GM23338 (cell line): Measurements from ENCODE around the gene CNOT6. TPM values are rescaled to one million over a fixed set of nuclear protein-coding genes. Genes with fewer than 3 reads are reported as not detected.

ENCODE experiments used
- ATAC-seq: fragments of 200-7000 bp; cut with Tn5 transposase; 3 replicates; pipeline ENCODE4 v1.9.1; 2020
- DNase-seq: peaks from one replicate; pipeline ENCODE4 v3.0.0-alpha.2; 2015; ENCODE audit warnings: low spot score
- H2AFZ ChIP-seq: fragments of 200-600 bp; sonication (generic); 2 replicates; pipeline ENCODE4 v1.8.0; 2016; ENCODE audit warnings: antibody characterized with exemption, mild to moderate bottlenecking, moderate library complexity
- H3F3A ChIP-seq: fragments of 200-600 bp; sonication (generic); replicated peaks from 2 replicates; pipeline ENCODE4 v1.8.0; 2017; ENCODE audit warnings: antibody characterized with exemption, mixed run types, low read depth
- H3K27ac ChIP-seq: fragments of 200-600 bp; sonication (generic); 2 replicates; pipeline ENCODE4 v1.6.1; 2016; ENCODE audit warnings: low read depth
- H3K27me3 ChIP-seq: fragments of 200-600 bp; sonication (generic); 2 replicates; pipeline ENCODE4 v1.8.0; 2016; ENCODE audit warnings: mild to moderate bottlenecking, mixed run types, moderate library complexity; ENCODE audit not compliant: insufficient read depth
- H3K36me3 ChIP-seq: fragments of 200-600 bp; sonication (generic); 2 replicates; pipeline ENCODE4 v1.8.0; 2016; ENCODE audit warnings: mild to moderate bottlenecking; ENCODE audit not compliant: insufficient read depth
- H3K4me1 ChIP-seq: fragments of 200-600 bp; sonication (generic); 2 replicates; pipeline ENCODE4 v1.8.0; 2016; ENCODE audit warnings: mild to moderate bottlenecking, moderate library complexity; ENCODE audit not compliant: insufficient read depth
- H3K4me2 ChIP-seq: fragments of 200-600 bp; sonication (generic); 2 replicates; pipeline ENCODE4 v1.7.1; 2017; ENCODE audit warnings: mixed run types
- H3K4me3 ChIP-seq: fragments of 200-600 bp; sonication (generic); 2 replicates; pipeline ENCODE4 v1.6.1; 2016; ENCODE audit warnings: mixed run types
- H3K79me2 ChIP-seq: fragments of 200-600 bp; sonication (generic); replicated peaks from 2 replicates; pipeline ENCODE4 v1.8.0; 2017; ENCODE audit warnings: mild to moderate bottlenecking; ENCODE audit not compliant: insufficient read depth
- H3K9me2 ChIP-seq: fragments of 200-600 bp; sonication (generic); 2 replicates; pipeline ENCODE4 v1.8.0; 2017; ENCODE audit not compliant: insufficient read depth
- H4K20me1 ChIP-seq: fragments of 200-600 bp; sonication (generic); replicated peaks from 2 replicates; pipeline ENCODE4 v1.8.0; 2017; ENCODE audit warnings: mild to moderate bottlenecking; ENCODE audit not compliant: insufficient read depth
- H3K27ac Mint-ChIP-seq: 2 replicates; pipeline ENCODE4 v1.8.0; 2020; ENCODE audit warnings: inconsistent platforms, mild to moderate bottlenecking, moderate library complexity, mixed read lengths
- H3K27me3 Mint-ChIP-seq: 3 replicates; pipeline ENCODE4 v1.8.0; 2022; ENCODE audit warnings: low read depth, mild to moderate bottlenecking, moderate library complexity, mixed read lengths, inconsistent platforms; ENCODE audit not compliant: insufficient read depth, poor library complexity
- H3K36me3 Mint-ChIP-seq: 3 replicates; pipeline ENCODE4 v1.8.0; 2021; ENCODE audit warnings: low read depth, mild to moderate bottlenecking, inconsistent platforms, moderate library complexity, mixed read lengths
- H3K4me1 Mint-ChIP-seq: 3 replicates; pipeline ENCODE4 v1.8.0; 2020; ENCODE audit warnings: mild to moderate bottlenecking, inconsistent platforms, mixed read lengths
- H3K4me3 Mint-ChIP-seq: 3 replicates; pipeline ENCODE4 v1.8.0; 2021; ENCODE audit warnings: moderate library complexity, mild to moderate bottlenecking, inconsistent platforms, mixed read lengths
- H3K9me3 Mint-ChIP-seq: 3 replicates; pipeline ENCODE4 v1.8.0; 2020; ENCODE audit warnings: moderate library complexity, mild to moderate bottlenecking, inconsistent platforms, mixed read lengths
- EZH2phosphoT487 ChIP-seq: fragments of 200-600 bp; sonication (generic); IDR thresholded peaks from one replicate; pipeline ENCODE4 v1.8.1; 2018; ENCODE audit warnings: antibody characterized with exemption; ENCODE audit not compliant: unreplicated experiment
- JUNB ChIP-seq: IDR thresholded peaks from one replicate; pipeline ENCODE4 v1.6.1; 2016; ENCODE audit warnings: antibody characterized with exemption; ENCODE audit not compliant: unreplicated experiment
- POLR2AphosphoS5 ChIP-seq: IDR thresholded peaks from 2 replicates; pipeline ENCODE4 v1.6.1; 2016; ENCODE audit warnings: antibody characterized with exemption, low read depth
- STAT1 ChIP-seq: IDR thresholded peaks from one replicate; pipeline ENCODE4 v1.6.1; 2016; ENCODE audit warnings: antibody characterized with exemption; ENCODE audit not compliant: unreplicated experiment
- ZNF114 ChIP-seq: fragments of 250-450 bp; sonication (Bioruptor Pico); IDR thresholded peaks from 2 replicates; pipeline ENCODE4 v1.5.0; 2020; ENCODE audit warnings: mild to moderate bottlenecking, moderate library complexity
- polyA plus RNA-seq: library from polyadenylated mRNA; unstranded; fragments of >200 nt; fragmentation: Nextera tagmentation; extraction: Ambion mirVana; gene quantifications from 2 replicates; pipeline ENCODE4 v1.2.1, GENCODE V29; 2016
- total RNA-seq: library from RNA; depleted of rRNA; stranded (reverse); fragments of >200 nt; shearing (Covaris generic); gene quantifications from 2 replicates; pipeline ENCODE4 v1.2.3, GENCODE V29; 2014
- TF ChIP-seq, protein P1 (sequence below): fragments of 250-450 bp; sonication (Bioruptor Pico); IDR thresholded peaks from 2 replicates; pipeline ENCODE4 v1.5.0; 2020; ENCODE audit warnings: mild to moderate bottlenecking, moderate library complexity
- TF ChIP-seq, protein P2 (sequence below), 2 experiments: fragments of 200-600 bp in 1 of 2; sonication (generic) in 1 of 2; conservative IDR thresholded peaks; 2 replicates each; pipeline versions ENCODE4 v1.5.1 to v1.6.1; 2016 to 2017; ENCODE audit warnings: antibody characterized with exemption in 2 of 2, low read depth in 2 of 2, mild to moderate bottlenecking in 2 of 2, moderate library complexity in 1 of 2

CNOT6 gene
- total and polyA plus RNA-seq, 2 experiments from 2014 or later = 14.6 to 38.7 TPM

DNA sequence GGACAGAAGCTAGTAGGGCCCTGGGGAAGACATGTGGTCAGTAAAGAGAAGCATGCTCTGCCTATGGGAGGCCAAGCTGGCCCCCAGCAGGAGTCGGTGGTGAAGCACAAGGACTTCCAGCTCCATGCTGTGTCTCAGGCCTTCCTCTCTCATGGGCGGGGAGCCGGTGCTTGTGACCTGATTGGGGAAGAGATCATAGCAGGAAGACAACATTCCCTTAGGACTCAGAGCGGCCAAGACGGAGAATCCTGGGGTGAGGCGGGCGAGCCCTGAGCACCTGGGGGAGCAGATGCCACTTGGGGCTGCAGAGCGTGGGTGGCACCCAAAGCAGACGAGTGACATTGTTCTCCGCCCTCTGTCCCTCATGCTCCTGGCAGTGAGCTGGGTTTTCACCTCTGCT is 33.3 kb upstream of the CNOT6 start (continued):
- TF ChIP-seq, protein P1, sequence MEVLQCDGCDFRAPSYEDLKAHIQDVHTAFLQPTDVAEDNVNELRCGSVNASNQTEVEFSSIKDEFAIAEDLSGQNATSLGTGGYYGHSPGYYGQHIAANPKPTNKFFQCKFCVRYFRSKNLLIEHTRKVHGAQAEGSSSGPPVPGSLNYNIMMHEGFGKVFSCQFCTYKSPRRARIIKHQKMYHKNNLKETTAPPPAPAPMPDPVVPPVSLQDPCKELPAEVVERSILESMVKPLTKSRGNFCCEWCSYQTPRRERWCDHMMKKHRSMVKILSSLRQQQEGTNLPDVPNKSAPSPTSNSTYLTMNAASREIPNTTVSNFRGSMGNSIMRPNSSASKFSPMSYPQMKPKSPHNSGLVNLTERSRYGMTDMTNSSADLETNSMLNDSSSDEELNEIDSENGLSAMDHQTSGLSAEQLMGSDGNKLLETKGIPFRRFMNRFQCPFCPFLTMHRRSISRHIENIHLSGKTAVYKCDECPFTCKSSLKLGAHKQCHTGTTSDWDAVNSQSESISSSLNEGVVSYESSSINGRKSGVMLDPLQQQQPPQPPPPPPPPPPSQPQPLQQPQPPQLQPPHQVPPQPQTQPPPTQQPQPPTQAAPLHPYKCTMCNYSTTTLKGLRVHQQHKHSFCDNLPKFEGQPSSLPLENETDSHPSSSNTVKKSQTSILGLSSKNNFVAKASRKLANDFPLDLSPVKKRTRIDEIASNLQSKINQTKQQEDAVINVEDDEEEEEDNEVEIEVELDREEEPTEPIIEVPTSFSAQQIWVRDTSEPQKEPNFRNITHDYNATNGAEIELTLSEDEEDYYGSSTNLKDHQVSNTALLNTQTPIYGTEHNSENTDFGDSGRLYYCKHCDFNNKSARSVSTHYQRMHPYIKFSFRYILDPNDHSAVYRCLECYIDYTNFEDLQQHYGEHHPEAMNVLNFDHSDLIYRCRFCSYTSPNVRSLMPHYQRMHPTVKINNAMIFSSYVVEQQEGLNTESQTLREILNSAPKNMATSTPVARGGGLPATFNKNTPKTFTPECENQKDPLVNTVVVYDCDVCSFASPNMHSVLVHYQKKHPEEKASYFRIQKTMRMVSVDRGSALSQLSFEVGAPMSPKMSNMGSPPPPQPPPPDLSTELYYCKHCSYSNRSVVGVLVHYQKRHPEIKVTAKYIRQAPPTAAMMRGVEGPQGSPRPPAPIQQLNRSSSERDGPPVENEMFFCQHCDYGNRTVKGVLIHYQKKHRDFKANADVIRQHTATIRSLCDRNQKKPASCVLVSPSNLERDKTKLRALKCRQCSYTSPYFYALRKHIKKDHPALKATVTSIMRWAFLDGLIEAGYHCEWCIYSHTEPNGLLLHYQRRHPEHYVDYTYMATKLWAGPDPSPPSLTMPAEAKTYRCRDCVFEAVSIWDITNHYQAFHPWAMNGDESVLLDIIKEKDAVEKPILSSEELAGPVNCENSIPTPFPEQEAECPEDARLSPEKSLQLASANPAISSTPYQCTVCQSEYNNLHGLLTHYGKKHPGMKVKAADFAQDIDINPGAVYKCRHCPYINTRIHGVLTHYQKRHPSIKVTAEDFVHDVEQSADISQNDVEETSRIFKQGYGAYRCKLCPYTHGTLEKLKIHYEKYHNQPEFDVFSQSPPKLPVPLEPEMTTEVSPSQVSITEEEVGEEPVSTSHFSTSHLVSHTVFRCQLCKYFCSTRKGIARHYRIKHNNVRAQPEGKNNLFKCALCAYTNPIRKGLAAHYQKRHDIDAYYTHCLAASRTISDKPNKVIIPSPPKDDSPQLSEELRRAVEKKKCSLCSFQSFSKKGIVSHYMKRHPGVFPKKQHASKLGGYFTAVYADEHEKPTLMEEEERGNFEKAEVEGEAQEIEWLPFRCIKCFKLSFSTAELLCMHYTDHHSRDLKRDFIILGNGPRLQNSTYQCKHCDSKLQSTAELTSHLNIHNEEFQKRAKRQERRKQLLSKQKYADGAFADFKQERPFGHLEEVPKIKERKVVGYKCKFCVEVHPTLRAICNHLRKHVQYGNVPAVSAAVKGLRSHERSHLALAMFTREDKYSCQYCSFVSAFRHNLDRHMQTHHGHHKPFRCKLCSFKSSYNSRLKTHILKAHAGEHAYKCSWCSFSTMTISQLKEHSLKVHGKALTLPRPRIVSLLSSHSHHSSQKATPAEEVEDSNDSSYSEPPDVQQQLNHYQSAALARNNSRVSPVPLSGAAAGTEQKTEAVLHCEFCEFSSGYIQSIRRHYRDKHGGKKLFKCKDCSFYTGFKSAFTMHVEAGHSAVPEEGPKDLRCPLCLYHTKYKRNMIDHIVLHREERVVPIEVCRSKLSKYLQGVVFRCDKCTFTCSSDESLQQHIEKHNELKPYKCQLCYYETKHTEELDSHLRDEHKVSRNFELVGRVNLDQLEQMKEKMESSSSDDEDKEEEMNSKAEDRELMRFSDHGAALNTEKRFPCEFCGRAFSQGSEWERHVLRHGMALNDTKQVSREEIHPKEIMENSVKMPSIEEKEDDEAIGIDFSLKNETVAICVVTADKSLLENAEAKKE (CRISPR knock-in tag) = no peak

DNA sequence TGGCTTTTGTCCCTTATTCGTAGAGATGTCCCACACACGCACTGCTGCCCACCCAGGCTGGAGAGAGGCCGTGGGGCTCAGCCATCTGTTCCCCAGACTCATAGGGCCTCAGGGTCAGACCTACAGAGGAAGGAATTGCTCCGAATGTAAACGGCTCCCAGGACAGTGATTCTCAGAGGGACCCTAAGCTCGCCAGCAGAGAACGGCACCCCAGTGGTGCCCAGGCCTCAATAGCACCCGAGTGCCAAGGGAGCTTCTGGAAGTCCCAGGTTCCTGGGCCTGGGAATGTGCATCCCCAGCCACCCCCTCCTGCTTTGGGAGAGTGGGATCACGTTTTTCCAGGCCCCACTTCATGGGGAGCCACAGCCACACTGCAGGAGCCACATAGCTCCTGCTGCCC is 32.9 kb upstream of the CNOT6 start:
- Histone ChIP-seq H3K79me2 (no peaks in the 10 kb centered on the region), H3K36me3 (peaks cover 4% of the 10 kb centered on the region; the same call in 1 of the 2 replicates), H3K4me1 (no peaks in the 10 kb centered on the region), H3K9me2 (no peaks in the 10 kb centered on the region), H4K20me1 (no peaks in the 10 kb centered on the region), H3K4me3 (no peak overlapping the region), H3F3A (no peaks in the 10 kb centered on the region), H2AFZ (no peak overlapping the region), H3K27ac (no peak overlapping the region), H3K27me3 (no peaks in the 10 kb centered on the region), H3K4me2 (no peak overlapping the region)
- Mint-ChIP-seq H3K4me3 (no peak overlapping the region), H3K4me1 (no peaks in the 10 kb centered on the region; the same call in 2 of the 3 replicates), H3K27ac (no peak overlapping the region), H3K9me3 (peaks cover 49% of the 10 kb centered on the region), H3K36me3 (peaks cover 33% of the 10 kb centered on the region), H3K27me3 (peaks cover 18% of the 10 kb centered on the region)
- DNase-seq (no peak), ATAC-seq (no peak)
- TF ChIP-seq ZNF114 (CRISPR knock-in tag) (no peak), STAT1 (no peak), EZH2phosphoT487 (no peak), JUNB (no peak), POLR2AphosphoS5 (no peak)
- TF ChIP-seq, protein P2, sequence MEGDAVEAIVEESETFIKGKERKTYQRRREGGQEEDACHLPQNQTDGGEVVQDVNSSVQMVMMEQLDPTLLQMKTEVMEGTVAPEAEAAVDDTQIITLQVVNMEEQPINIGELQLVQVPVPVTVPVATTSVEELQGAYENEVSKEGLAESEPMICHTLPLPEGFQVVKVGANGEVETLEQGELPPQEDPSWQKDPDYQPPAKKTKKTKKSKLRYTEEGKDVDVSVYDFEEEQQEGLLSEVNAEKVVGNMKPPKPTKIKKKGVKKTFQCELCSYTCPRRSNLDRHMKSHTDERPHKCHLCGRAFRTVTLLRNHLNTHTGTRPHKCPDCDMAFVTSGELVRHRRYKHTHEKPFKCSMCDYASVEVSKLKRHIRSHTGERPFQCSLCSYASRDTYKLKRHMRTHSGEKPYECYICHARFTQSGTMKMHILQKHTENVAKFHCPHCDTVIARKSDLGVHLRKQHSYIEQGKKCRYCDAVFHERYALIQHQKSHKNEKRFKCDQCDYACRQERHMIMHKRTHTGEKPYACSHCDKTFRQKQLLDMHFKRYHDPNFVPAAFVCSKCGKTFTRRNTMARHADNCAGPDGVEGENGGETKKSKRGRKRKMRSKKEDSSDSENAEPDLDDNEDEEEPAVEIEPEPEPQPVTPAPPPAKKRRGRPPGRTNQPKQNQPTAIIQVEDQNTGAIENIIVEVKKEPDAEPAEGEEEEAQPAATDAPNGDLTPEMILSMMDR (conservative IDR thresholded peaks at IDR 0.05; ENCODE audit: low read depth in 2 of 2) = no peak
- TF ChIP-seq, protein P1 (CRISPR knock-in tag) = no peak
